GM19452 (cell line): ENCODE data around the gene CDR2.
"Not testable (repeated sequence)": the region's sequence is repeated elsewhere in the genome, so short reads cannot be mapped to it uniquely, and the experiment has no call there.

Source experiments
- ATAC-seq: cut with Tn5 transposase; IDR thresholded peaks from one replicate; pipeline ENCODE4 v1.9.1; 2021; ENCODE audit not compliant: unreplicated experiment

CDR2 gene

GRCh38 chr16:22353191-22353919, 21.1 kb downstream of the CDR2 start:
- no peak for ATAC-seq

DNA sequence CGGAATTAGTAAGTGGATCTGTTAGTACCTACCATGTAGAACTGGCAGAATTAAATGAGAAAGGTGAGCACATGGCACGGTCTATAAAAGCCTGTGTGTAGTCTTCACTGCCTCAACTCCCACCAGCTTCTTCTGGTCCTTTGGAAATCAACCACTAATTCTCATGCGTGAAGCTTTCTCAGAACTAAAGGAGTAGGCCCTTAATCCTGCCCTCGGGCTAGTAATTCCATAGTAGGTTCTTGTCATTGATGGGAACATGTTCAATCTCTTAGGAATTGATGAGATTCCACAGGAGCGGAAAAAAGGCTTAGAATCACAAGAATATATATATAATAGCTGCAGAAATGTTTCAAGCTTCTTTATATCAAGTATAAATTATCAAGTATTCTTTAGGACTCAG, 21.7 kb downstream of the CDR2 start:
- no peak for ATAC-seq

DNA sequence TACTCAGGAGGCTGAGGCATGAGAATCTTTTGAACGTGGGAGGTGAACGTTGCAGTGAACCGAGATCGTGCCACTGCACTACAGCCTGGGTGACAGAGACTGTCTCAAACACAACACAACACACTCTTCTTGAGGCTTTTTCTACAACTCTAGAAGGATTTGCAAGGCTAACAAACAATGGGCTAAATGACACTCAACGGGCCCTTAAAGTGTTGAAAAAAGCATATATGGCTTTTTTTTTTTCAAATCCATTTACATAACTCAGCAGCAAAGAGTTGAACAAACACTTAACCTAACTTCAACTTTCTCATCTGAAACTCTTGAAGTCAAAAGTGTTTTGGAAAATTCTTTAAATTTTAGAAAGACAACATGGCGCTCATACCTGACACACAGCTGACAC, 22.3 kb downstream of the CDR2 start:
- ATAC-seq: no peak

DNA sequence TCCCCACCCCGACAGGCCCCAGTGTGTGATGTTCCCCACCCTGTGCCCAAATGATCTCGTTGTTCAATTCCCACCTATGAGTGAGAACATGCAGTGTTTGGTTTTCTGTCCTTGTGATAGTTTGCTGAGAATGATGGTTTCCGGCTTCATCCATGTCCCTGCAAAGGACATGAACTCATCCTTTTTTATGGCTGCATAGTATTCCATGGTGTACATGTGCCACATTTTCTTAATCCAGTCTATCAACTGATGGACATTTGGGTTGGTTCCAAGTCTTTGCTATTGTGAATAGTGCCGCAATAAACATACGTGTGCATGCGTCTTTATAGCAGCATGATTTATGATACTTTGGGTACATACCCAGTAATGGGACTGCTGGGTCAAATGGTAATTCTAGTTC, 23.4 kb downstream of the CDR2 start:
- not testable (repeated sequence) for ATAC-seq

GRCh38 chr16:22348291-22348690, 26.1 kb downstream of the CDR2 start:
- no peak for ATAC-seq

DNA sequence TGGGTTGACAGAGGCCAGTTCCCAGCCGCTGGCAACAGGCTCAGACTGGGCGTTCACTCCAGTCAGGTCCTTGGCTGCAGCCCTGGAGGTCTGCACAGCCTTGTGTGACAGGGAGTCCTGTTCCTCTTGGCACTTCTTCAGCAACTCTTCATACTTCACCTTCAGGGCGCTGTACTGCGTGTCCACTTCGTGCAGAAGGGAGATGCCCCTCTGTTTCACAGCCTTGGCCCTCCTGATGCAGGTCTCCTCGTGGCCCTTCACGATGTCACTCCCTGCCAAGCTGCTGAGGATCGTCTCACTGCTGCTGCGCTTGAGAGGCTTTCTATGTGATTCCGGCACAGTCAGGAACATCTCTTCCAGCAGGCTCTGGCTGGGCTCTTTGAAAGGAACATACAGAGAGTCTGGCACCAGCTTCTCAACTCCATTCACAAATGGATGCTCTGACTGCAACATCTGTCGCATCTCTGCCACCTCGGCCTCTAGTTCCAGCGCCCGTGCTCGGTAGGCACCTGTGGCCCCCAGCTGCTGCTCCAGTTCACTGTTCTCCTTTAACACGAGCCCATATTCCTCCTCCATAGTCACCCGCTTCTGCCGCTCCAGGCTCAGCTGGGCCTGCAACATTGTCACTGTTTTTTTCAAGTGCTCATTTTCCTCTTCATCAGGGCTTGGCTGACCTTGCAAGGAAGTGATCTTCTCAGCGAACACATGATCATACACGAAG, 27.2 kb downstream of the CDR2 start:
- ATAC-seq: no peak

DNA sequence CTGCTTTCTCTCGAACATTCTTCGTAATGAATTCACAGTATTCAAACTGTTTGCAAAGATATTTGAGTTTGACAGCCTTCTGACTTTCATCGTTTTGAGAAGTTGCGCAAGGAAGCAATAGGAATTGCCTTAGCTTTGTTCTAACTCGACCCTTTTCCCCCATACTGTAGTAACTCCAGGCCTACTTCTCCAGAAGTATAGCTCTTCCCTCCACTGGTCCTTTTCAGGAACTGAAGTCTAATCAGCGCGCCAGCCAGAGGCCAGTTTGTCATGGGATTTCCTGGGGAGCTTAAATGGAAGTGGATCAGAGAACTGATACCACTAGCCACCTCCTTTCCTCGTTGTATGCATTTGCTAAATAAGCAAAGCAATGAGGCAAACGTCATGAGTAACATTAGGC, 27.9 kb downstream of the CDR2 start:
- ATAC-seq: no peak

GRCh38 chr16:22342082-22342481, 32.3 kb downstream of the CDR2 start:
- ATAC-seq: no peak

- no peak for ATAC-seq
Measured at GRCh38 chr16:22340945-22341344, 33.5 kb downstream of the CDR2 start.

DNA sequence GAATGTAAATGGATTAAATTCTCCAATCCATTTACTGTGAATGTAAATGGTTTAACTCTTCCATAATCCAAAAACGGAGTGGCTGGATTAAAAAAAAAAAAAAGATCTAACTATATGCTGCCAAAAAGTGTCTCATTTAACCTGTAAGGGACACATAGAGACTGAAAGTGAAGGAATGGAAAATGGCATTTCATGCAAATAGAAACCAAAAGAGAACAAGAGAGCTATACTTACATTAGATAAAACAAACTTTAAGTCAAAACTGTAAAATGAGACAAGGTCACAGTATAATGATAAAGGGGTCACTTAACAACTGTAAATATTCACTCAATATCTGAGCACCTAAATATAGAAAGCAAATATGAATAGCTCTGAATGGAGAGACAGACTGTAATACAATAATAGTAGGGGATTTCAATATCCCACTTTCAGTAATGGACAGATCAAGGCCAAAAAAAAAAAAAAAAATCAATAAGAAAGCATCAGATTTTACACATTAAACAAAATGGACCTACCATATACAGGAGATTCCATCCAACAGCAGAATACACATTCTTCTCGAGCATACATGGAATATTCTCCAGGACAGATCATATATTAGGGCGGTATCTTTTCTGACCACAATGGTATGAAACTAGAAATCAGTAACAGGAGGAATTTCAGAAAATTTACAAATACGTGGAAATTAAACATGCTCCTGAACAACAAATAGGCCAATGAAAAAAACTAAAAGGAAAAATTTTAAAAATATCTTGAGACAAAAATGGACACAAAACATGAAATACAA, 36.4 kb downstream of the CDR2 start:
- no peak for ATAC-seq

DNA sequence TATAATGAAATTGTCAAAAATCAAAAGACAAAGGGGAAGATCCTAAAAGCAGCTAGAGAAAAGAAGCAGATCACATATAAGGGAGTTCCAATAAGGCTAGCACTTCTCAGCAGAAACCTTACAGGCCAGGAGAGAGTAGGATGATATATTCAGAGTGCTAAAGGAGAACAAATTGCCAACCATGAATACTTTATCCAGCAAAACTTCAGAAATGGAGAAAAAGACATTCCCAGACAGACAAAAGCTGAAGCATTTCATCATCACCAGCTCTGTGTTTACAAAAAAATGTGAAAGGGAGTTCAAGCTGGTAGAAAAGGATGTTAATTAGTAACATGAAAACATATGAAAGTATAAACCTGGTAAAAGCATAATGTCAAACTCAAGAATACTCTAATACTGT, 37.4 kb downstream of the CDR2 start:
- no peak for ATAC-seq

DNA sequence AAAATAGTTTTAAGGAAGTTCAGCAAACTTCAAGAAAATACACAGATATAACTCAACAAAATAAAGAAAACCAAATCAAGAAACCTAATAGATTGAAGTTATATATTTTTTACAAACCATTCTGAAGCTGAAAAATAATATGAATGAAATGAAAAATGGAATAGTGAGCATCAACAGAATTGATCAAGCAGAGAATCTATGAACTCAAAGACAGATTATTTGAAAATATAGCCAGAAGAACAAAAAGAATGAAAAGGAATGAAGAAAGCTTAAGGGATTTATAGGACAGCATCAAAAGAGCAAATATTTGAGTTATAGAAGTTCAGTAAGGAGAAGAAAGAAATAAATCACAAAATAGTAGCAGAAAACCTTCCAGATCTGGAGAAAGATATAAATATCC, 37.8 kb downstream of the CDR2 start:
- ATAC-seq: no peak

DNA sequence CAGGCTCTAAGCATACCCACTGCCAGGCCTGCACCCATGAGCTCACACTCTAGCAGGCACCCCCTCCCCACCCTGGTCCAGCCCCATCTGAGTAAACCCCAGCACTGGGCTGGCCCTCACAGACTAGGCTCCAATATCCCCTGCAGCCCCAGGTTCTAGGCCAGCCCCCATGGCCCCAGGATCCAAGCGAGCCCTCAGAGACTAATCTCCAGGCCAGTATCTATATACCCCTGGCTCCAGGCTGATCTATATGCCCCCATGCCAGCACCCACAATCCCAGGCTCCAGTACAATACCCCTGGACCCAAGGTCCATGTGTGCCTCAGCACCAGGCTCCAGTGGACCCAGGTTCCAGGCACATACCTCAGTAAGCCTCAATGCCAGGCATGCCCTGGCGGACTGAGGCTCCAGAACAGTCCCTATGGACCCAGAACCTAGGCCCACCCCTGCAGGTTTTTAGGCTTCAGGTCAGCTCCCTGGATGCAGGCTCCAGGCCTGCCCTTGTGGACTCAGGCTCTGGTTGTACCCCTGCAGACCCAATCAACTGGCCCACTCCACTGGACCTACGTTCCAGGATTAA, 38.7 kb downstream of the CDR2 start:
- no peak for ATAC-seq

DNA sequence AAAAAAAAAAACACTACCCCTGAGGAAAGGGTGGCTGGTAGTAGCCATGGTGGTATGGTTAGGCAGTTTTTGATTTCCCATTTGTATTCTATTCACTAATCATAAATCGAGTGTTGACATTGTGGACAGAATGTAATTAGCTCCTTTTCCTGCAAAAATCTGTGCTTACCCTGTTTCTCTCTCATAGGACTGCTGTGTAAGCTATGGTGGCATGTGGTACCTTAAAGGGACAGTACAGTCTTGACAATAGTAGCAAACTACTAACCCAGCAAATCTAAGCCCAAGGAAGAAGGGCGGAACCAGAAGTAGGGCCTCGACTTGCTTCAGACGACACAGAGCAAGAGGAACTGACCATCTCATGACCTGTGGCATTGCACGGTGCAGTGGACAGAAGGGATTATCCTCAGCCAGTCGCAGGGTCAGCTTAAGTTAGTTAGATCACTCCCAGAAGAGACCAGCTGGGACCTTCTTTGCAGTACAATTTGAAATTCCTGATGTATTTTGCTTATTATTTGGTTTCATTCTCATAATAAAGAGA, 40.9 kb downstream of the CDR2 start:
- no peak for ATAC-seq

- no peak for ATAC-seq
Measured at GRCh38 chr16:22330326-22330725, 44.1 kb downstream of the CDR2 start.

- no peak for ATAC-seq
Measured at GRCh38 chr16:22329199-22329695, 45.2 kb downstream of the CDR2 start.

- no peak for ATAC-seq
Measured at GRCh38 chr16:22328081-22328725, 46.2 kb downstream of the CDR2 start.

- ATAC-seq: no peak
Measured at GRCh38 chr16:22327446-22327775, 47.0 kb downstream of the CDR2 start.

GRCh38 chr16:22326771-22327445, 47.5 kb downstream of the CDR2 start:
- ATAC-seq: no peak

- ATAC-seq: no peak
Measured at GRCh38 chr16:22326369-22326652, 48.1 kb downstream of the CDR2 start.
